MCF 10A (cell line): ENCODE measurements around the gene KLHL7. TPM values are rescaled to one million over a fixed set of nuclear protein-coding genes. Genes with fewer than 3 reads are reported as not detected.

Experiments used
- BruUV-seq: library from RNA; stranded (reverse); fragments of 400-500 nt; replicated peaks from 2 replicates; lab custom pipeline; 2021; lab: Mats Ljungman, UMichigan
- CTCF ChIA-PET: fragments of 300-600 bp; sonication (Branson Sonifier 250); formaldehyde crosslinking; extraction: SDS; loops from one replicate; lab custom pipeline; 2021; ENCODE audit warnings: antibody characterized with exemption, inconsistent platforms; lab: Yijun Ruan, JAX
- POLR2A ChIA-PET: fragments of 300-600, 350-650 bp; sonication (Branson Sonifier 250); formaldehyde crosslinking; extraction: SDS; loops from one replicate; lab custom pipeline; 2020; ENCODE audit warnings: antibody characterized with exemption, inconsistent platforms; lab: Yijun Ruan, JAX
- DNase-seq: peaks from one replicate; pipeline ENCODE4 v3.0.0-alpha.2; 2018; ENCODE audit not compliant: unreplicated experiment
- H3K27ac Mint-ChIP-seq: one replicate; pipeline ENCODE4 v1.8.0; 2022; ENCODE audit warnings: mild to moderate bottlenecking, low read depth, mixed read lengths; ENCODE audit not compliant: unreplicated experiment
- H3K27me3 Mint-ChIP-seq: one replicate; pipeline ENCODE4 v1.8.0; 2022; ENCODE audit warnings: mixed read lengths; ENCODE audit not compliant: insufficient read depth, unreplicated experiment
- H3K36me3 Mint-ChIP-seq: one replicate; pipeline ENCODE4 v1.8.0; 2022; ENCODE audit warnings: mild to moderate bottlenecking, moderate library complexity, mixed read lengths; ENCODE audit not compliant: insufficient read depth, unreplicated experiment
- H3K4me1 Mint-ChIP-seq: one replicate; pipeline ENCODE4 v1.8.0; 2022; ENCODE audit warnings: mixed read lengths; ENCODE audit not compliant: insufficient read depth, unreplicated experiment
- H3K4me3 Mint-ChIP-seq: one replicate; pipeline ENCODE4 v1.8.0; 2022; ENCODE audit warnings: mild to moderate bottlenecking, moderate library complexity, mixed read lengths; ENCODE audit not compliant: unreplicated experiment
- H3K9me3 Mint-ChIP-seq: one replicate; pipeline ENCODE4 v1.8.0; 2022; ENCODE audit warnings: mixed read lengths; ENCODE audit not compliant: unreplicated experiment
- intact Hi-C: fragments of 100-400 bp; cut with micrococcal nuclease; formaldehyde crosslinking; loops from 2 replicates; pipeline ENCODE4 v1.14.1; 2022
- total RNA-seq: library from RNA; stranded (reverse); gene quantifications from 2 replicates; pipeline ENCODE4 v1.2.3, GENCODE V29; 2022
- TF ChIP-seq, protein P1 (sequence below): fragments of 200-600 bp; IDR thresholded peaks from one replicate; pipeline ENCODE4 v1.8.0; 2022; ENCODE audit warnings: antibody characterized with exemption, mild to moderate bottlenecking; ENCODE audit not compliant: unreplicated experiment

The KLHL7 gene
- total RNA-seq, 1 experiment from 2014 or later = 19.1 TPM

GRCh38 chr7:23205909-23206767 lies 100.6 kb downstream of the KLHL7 start:
- intact Hi-C loops = no loop called here
- CTCF ChIA-PET = interaction anchor here (1.3 kb wide), 1 partner anchor 21 kb away, joined by 3 read pairs; no protein-coding TSS in a partner anchor
- H3K27me3 Mint-ChIP-seq = no peaks in the 10 kb centered on the region

DNA sequence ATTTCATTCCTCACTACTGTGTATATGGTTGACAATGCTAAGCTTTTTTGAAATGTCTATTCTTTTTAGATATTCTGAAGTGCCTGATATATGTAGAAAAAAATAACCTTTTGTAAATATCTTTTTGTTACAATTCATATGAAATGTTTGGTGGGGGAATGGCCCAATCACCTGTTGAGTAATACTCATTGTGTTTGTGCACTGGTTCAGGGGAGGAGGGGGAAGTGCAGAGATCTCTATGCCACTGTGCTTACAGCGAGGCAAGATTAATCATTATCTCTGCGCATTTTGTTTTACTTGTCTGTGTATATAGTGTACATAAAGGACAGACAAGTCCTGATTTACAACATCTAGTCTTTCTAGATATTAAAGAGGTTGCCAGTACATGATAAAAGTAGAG lies 101.4 kb downstream of the KLHL7 start:
- Mint-ChIP-seq H3K36me3 (peaks cover 5% of the 10 kb centered on the region), H3K9me3 (no peaks in the 10 kb centered on the region), H3K27me3 (no peaks in the 10 kb centered on the region), H3K4me3 (no peak overlapping the region), H3K27ac (no peak overlapping the region), H3K4me1 (peaks cover 5% of the 10 kb centered on the region)
- TF ChIP-seq, protein P1, sequence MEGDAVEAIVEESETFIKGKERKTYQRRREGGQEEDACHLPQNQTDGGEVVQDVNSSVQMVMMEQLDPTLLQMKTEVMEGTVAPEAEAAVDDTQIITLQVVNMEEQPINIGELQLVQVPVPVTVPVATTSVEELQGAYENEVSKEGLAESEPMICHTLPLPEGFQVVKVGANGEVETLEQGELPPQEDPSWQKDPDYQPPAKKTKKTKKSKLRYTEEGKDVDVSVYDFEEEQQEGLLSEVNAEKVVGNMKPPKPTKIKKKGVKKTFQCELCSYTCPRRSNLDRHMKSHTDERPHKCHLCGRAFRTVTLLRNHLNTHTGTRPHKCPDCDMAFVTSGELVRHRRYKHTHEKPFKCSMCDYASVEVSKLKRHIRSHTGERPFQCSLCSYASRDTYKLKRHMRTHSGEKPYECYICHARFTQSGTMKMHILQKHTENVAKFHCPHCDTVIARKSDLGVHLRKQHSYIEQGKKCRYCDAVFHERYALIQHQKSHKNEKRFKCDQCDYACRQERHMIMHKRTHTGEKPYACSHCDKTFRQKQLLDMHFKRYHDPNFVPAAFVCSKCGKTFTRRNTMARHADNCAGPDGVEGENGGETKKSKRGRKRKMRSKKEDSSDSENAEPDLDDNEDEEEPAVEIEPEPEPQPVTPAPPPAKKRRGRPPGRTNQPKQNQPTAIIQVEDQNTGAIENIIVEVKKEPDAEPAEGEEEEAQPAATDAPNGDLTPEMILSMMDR = no peak
- CTCF ChIA-PET = no interaction called here
- POLR2A ChIA-PET = interaction anchor here (0.6 kb wide), 1 partner anchor 350 kb away, joined by 3 read pairs; no protein-coding TSS in a partner anchor
- no peak for DNase-seq
- BruUV-seq = no TSS peak
- intact Hi-C loops = no loop called here

More at GRCh38 chr7:23205909-23206767, 100.6 kb downstream of the KLHL7 start:
- Mint-ChIP-seq H3K4me3 (no peak overlapping the region), H3K36me3 (peaks cover 14% of the 10 kb centered on the region), H3K4me1 (peaks cover 5% of the 10 kb centered on the region), H3K27ac (no peak overlapping the region), H3K9me3 (no peaks in the 10 kb centered on the region)
- no peak for DNase-seq
- TF ChIP-seq, protein P1 = no peak
- POLR2A ChIA-PET = interaction anchor here (0.6 kb wide), 1 partner anchor 57 kb away, joined by 3 read pairs; no protein-coding TSS in a partner anchor
- BruUV-seq = no TSS peak

GRCh38 chr7:23207884-23208283 lies 102.3 kb downstream of the KLHL7 start:
- TF ChIP-seq, protein P1 = no peak
- BruUV-seq = no TSS peak
- intact Hi-C loops = no loop called here
- ChIA-PET POLR2A (no interaction called here), CTCF (no interaction called here)
- Mint-ChIP-seq H3K36me3 (no peaks in the 10 kb centered on the region), H3K4me1 (peaks cover 5% of the 10 kb centered on the region), H3K9me3 (no peaks in the 10 kb centered on the region), H3K4me3 (no peak overlapping the region), H3K27me3 (no peaks in the 10 kb centered on the region), H3K27ac (no peak overlapping the region)
- no peak for DNase-seq

GRCh38 chr7:23208316-23208715 lies 102.7 kb downstream of the KLHL7 start:
- BruUV-seq = no TSS peak
- H3K27me3 Mint-ChIP-seq = no peaks in the 10 kb centered on the region
- H3K36me3 Mint-ChIP-seq = no peaks in the 10 kb centered on the region
- no peaks in the 10 kb centered on the region for H3K9me3 Mint-ChIP-seq
- H3K4me1 Mint-ChIP-seq = peaks cover 5% of the 10 kb centered on the region
- intact Hi-C loops = no loop called here
- no peak overlapping the region for H3K27ac Mint-ChIP-seq
- DNase-seq = no peak
- no peak overlapping the region for H3K4me3 Mint-ChIP-seq
- ChIA-PET CTCF (no interaction called here), POLR2A (no interaction called here)
- TF ChIP-seq, protein P1 = no peak
